Lower lobe of right lung (tissue), 2 donors: ENCODE results near the gene KCNAB1. TPM values are rescaled to one million over a fixed set of nuclear protein-coding genes. Genes with fewer than 3 reads are reported as not detected.

Experiments
- ATAC-seq, 2 donors: fragments of 200-7000 bp; cut with Tn5 transposase; one replicate each; pipeline ENCODE4 v1.9.1; 2020 to 2022; ENCODE audit warnings: mild to moderate bottlenecking in 2 of 2, moderate library complexity in 2 of 2
- DNase-seq: peaks from one replicate; pipeline ENCODE4 v3.0.0-alpha.2; 2020
- H3K27ac ChIP-seq: fragments of 200-600 bp; one replicate; pipeline ENCODE4 v1.8.0; 2022
- H3K27me3 ChIP-seq: fragments of 200-600 bp; one replicate; pipeline ENCODE4 v1.8.0; 2022; ENCODE audit warnings: low read depth
- H3K36me3 ChIP-seq: fragments of 200-600 bp; one replicate; pipeline ENCODE4 v1.8.0; 2022; ENCODE audit warnings: mild to moderate bottlenecking
- H3K4me1 ChIP-seq: fragments of 200-600 bp; one replicate; pipeline ENCODE4 v1.8.0; 2022
- H3K4me3 ChIP-seq: fragments of 200-600 bp; one replicate; pipeline ENCODE4 v1.8.0; 2022; ENCODE audit warnings: mild to moderate bottlenecking
- H3K9me3 ChIP-seq: fragments of 200-600 bp; one replicate; pipeline ENCODE4 v1.8.0; 2022
- intact Hi-C: fragments of 100-400 bp; cut with DNase I; formaldehyde crosslinking; loops from one replicate; pipeline ENCODE4 v1.11.0; 2022
- total RNA-seq: library from RNA; stranded (reverse); fragmentation: NEBNext Ultra II Directional; extraction: Animal tissue kit (Norgen Biotek cat#: 25700); gene quantifications from one replicate; pipeline ENCODE4 v1.2.1, GENCODE V29; 2021
- TF ChIP-seq, protein P1 (sequence below): fragments of 200-600 bp; IDR thresholded peaks from one replicate; pipeline ENCODE4 v1.8.0; 2022; ENCODE audit warnings: antibody characterized with exemption, mild to moderate bottlenecking
- donor health status: DM: no; HTN: yes; CAD: no; lungs with severe emphysema.

KCNAB1 gene
- total RNA-seq, 1 donor from 2014 or later: 4.7 TPM

GRCh38 chr3:156551746-156552145 is 431.4 kb downstream of the KCNAB1 start:
- H3K4me3 ChIP-seq: no peak overlapping the region
- no peak for DNase-seq
- H3K36me3 ChIP-seq: peaks cover 62% of the 10 kb centered on the region
- no peak for ATAC-seq
- no peak overlapping the region for H3K27ac ChIP-seq
- intact Hi-C loops: no loop called here
- H3K4me1 ChIP-seq: peaks cover 42% of the 10 kb centered on the region
- H3K9me3 ChIP-seq: no peaks in the 10 kb centered on the region
- TF ChIP-seq, protein P1, sequence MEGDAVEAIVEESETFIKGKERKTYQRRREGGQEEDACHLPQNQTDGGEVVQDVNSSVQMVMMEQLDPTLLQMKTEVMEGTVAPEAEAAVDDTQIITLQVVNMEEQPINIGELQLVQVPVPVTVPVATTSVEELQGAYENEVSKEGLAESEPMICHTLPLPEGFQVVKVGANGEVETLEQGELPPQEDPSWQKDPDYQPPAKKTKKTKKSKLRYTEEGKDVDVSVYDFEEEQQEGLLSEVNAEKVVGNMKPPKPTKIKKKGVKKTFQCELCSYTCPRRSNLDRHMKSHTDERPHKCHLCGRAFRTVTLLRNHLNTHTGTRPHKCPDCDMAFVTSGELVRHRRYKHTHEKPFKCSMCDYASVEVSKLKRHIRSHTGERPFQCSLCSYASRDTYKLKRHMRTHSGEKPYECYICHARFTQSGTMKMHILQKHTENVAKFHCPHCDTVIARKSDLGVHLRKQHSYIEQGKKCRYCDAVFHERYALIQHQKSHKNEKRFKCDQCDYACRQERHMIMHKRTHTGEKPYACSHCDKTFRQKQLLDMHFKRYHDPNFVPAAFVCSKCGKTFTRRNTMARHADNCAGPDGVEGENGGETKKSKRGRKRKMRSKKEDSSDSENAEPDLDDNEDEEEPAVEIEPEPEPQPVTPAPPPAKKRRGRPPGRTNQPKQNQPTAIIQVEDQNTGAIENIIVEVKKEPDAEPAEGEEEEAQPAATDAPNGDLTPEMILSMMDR: no peak
- no peaks in the 10 kb centered on the region for H3K27me3 ChIP-seq

GRCh38 chr3:156552973-156553372 is 432.6 kb downstream of the KCNAB1 start:
- H3K27ac ChIP-seq: no peak overlapping the region
- TF ChIP-seq, protein P1: no peak
- intact Hi-C loops: no loop called here
- H3K27me3 ChIP-seq: no peaks in the 10 kb centered on the region
- no peaks in the 10 kb centered on the region for H3K9me3 ChIP-seq
- H3K36me3 ChIP-seq: peaks cover 50% of the 10 kb centered on the region
- peak overlapping the region; percentile 94 for H3K4me3 ChIP-seq
- no peak for ATAC-seq
- H3K4me1 ChIP-seq: peaks cover 34% of the 10 kb centered on the region
- DNase-seq: no peak

- Histone ChIP-seq H3K27ac (peak overlapping the region; percentile 93), H3K36me3 (peaks cover 41% of the 10 kb centered on the region), H3K4me1 (peaks cover 30% of the 10 kb centered on the region), H3K4me3 (peak overlapping the region; percentile 94), H3K27me3 (no peaks in the 10 kb centered on the region), H3K9me3 (no peaks in the 10 kb centered on the region)
- TF ChIP-seq, protein P1: no peak
- intact Hi-C loops: no loop called here
- DNase-seq (no peak), ATAC-seq (no peak)
These were observed 433.5 kb downstream of the KCNAB1 start for GRCh38 chr3:156553705-156554356.

GRCh38 chr3:156554515-156554841 is 434.1 kb downstream of the KCNAB1 start:
- ATAC-seq (no peak), DNase-seq (no peak)
- Histone ChIP-seq H3K4me1 (peaks cover 30% of the 10 kb centered on the region), H3K9me3 (no peaks in the 10 kb centered on the region), H3K4me3 (peak overlapping the region; percentile 94), H3K27ac (peak overlapping the region; percentile 93), H3K36me3 (peaks cover 35% of the 10 kb centered on the region), H3K27me3 (no peaks in the 10 kb centered on the region)
- TF ChIP-seq, protein P1: no peak
- intact Hi-C loops: no loop called here

- Histone ChIP-seq H3K4me1 (peaks cover 30% of the 10 kb centered on the region), H3K36me3 (peaks cover 29% of the 10 kb centered on the region), H3K27ac (peak within 1 kb of the TSS; percentile 93), H3K27me3 (no peaks in the 10 kb centered on the region), H3K9me3 (no peaks in the 10 kb centered on the region), H3K4me3 (peak within 1 kb of the TSS; percentile 94)
- intact Hi-C loops: no loop called here
- TF ChIP-seq, protein P1: peak; percentile 27
- ATAC-seq: peak; percentile 100
- DNase-seq: peak; percentile 100
These were observed 434.7 kb downstream of the KCNAB1 start, which contains the start of gene SSR3 for GRCh38 chr3:156554842-156555687. SSR3 (minus strand) TSS chr3:156555117; CDS start chr3:156555089, 28 bp downstream.
